Measurements from ENCODE around the gene C10orf95. TPM values are rescaled to one million over a fixed set of nuclear protein-coding genes. Genes with fewer than 3 reads are reported as not detected.

C10orf95 gene
- total RNA-seq, 1 donor from 2014 or later: 0.20 TPM

- Histone ChIP-seq H3K27ac (ENCODE audit: low read depth, low read length) (no peak overlapping the region), H3K9ac (ENCODE audit: low read length) (no peak overlapping the region), H3K4me2 (ENCODE audit: low read length) (no peak overlapping the region), H3K4me3 (ENCODE audit: insufficient read depth, low read depth, low read length) (no peak overlapping the region), H3K9me3 (ENCODE audit: insufficient read depth, low read depth, low read length) (no peaks in the 10 kb centered on the region), H3K36me3 (ENCODE audit: insufficient read depth, low read length) (no peaks in the 10 kb centered on the region), H2AFZ (ENCODE audit: low read depth, low read length) (no peak overlapping the region), H3K27me3 (ENCODE audit: insufficient read depth, low read length) (peaks cover 8% of the 10 kb centered on the region), H3K79me2 (ENCODE audit: insufficient read depth, low read length) (no peaks in the 10 kb centered on the region), H3K4me1 (ENCODE audit: insufficient read depth, low read length) (peaks cover 12% of the 10 kb centered on the region), H4K20me1 (ENCODE audit: insufficient read depth, low read length) (peaks cover 21% of the 10 kb centered on the region)
- no peak for DNase-seq (ENCODE audit: low read depth)
- Mint-ChIP-seq H3K36me3 (ENCODE audit: low read depth, unreplicated experiment) (peaks cover 4% of the 10 kb centered on the region), H3K9me3 (ENCODE audit: unreplicated experiment) (no peaks in the 10 kb centered on the region), H3K27me3 (ENCODE audit: low read depth, unreplicated experiment) (peaks cover 10% of the 10 kb centered on the region), H3K4me1 (ENCODE audit: low read depth, unreplicated experiment) (peaks cover 19% of the 10 kb centered on the region), H3K4me3 (ENCODE audit: unreplicated experiment) (no peak overlapping the region), H3K27ac (ENCODE audit: unreplicated experiment) (no peak overlapping the region)
- TF ChIP-seq EZH2 (IDR thresholded peaks at IDR 0.05; ENCODE audit: insufficient read depth, low read length) (no peak), CTCF (IDR thresholded peaks at IDR 0.05; ENCODE audit: insufficient read depth, low read depth, low read length) (no peak)
- FAIRE-seq: no peak
These were observed 46.2 kb downstream of the C10orf95 start for GRCh38 chr10:102405108-102405571.

- no peaks in the 10 kb centered on the region for H3K9me3 Mint-ChIP-seq (ENCODE audit: unreplicated experiment)
- H3K79me2 ChIP-seq (ENCODE audit: insufficient read depth, low read length): no peaks in the 10 kb centered on the region
- H3K4me2 ChIP-seq (ENCODE audit: low read length): no peak overlapping the region
- H4K20me1 ChIP-seq (ENCODE audit: insufficient read depth, low read length): peaks cover 21% of the 10 kb centered on the region
- H3K4me3 Mint-ChIP-seq (ENCODE audit: unreplicated experiment): no peak overlapping the region
- H3K27ac Mint-ChIP-seq (ENCODE audit: unreplicated experiment): no peak overlapping the region
- DNase-seq (ENCODE audit: low read depth): no peak
- no peaks in the 10 kb centered on the region for H3K9me3 ChIP-seq (ENCODE audit: insufficient read depth, low read depth, low read length)
- H3K27ac ChIP-seq (ENCODE audit: low read depth, low read length): no peak overlapping the region
- no peak overlapping the region for H2AFZ ChIP-seq (ENCODE audit: low read depth, low read length)
- TF ChIP-seq CTCF (IDR thresholded peaks at IDR 0.05; ENCODE audit: insufficient read depth, low read depth, low read length): no peak
- TF ChIP-seq EZH2 (IDR thresholded peaks at IDR 0.05; ENCODE audit: insufficient read depth, low read length): no peak
- peaks cover 3% of the 10 kb centered on the region for H3K36me3 Mint-ChIP-seq (ENCODE audit: low read depth, unreplicated experiment)
- no peak overlapping the region for H3K4me3 ChIP-seq (ENCODE audit: insufficient read depth, low read depth, low read length)
- H3K27me3 Mint-ChIP-seq (ENCODE audit: low read depth, unreplicated experiment): peaks cover 5% of the 10 kb centered on the region
- H3K9ac ChIP-seq (ENCODE audit: low read length): no peak overlapping the region
- peaks cover 2% of the 10 kb centered on the region for H3K27me3 ChIP-seq (ENCODE audit: insufficient read depth, low read length)
- H3K4me1 Mint-ChIP-seq (ENCODE audit: low read depth, unreplicated experiment): peaks cover 17% of the 10 kb centered on the region
- FAIRE-seq: no peak
- H3K36me3 ChIP-seq (ENCODE audit: insufficient read depth, low read length): no peaks in the 10 kb centered on the region
- H3K4me1 ChIP-seq (ENCODE audit: insufficient read depth, low read length): peaks cover 18% of the 10 kb centered on the region
These were observed 46.8 kb downstream of the C10orf95 start for GRCh38 chr10:102404361-102405107.

- H4K20me1 ChIP-seq (ENCODE audit: insufficient read depth, low read length): peaks cover 17% of the 10 kb centered on the region
- peaks cover 19% of the 10 kb centered on the region for H3K4me1 Mint-ChIP-seq (ENCODE audit: low read depth, unreplicated experiment)
- no peak for FAIRE-seq
These were observed 48.2 kb downstream of the C10orf95 start for GRCh38 chr10:102403115-102403514.

More at GRCh38 chr10:102403115-102403514, 48.2 kb downstream of the C10orf95 start:
- Histone ChIP-seq H3K27me3 (ENCODE audit: insufficient read depth, low read length) (no peaks in the 10 kb centered on the region), H2AFZ (ENCODE audit: low read depth, low read length) (no peak overlapping the region), H3K36me3 (ENCODE audit: insufficient read depth, low read length) (no peaks in the 10 kb centered on the region), H3K79me2 (ENCODE audit: insufficient read depth, low read length) (no peaks in the 10 kb centered on the region), H3K4me3 (ENCODE audit: insufficient read depth, low read depth, low read length) (no peak overlapping the region), H3K4me2 (ENCODE audit: low read length) (no peak overlapping the region), H3K27ac (ENCODE audit: low read depth, low read length) (no peak overlapping the region), H3K9me3 (ENCODE audit: insufficient read depth, low read depth, low read length) (no peaks in the 10 kb centered on the region), H3K4me1 (ENCODE audit: insufficient read depth, low read length) (peaks cover 20% of the 10 kb centered on the region), H3K9ac (ENCODE audit: low read length) (no peak overlapping the region)
- Mint-ChIP-seq H3K27me3 (ENCODE audit: low read depth, unreplicated experiment) (peaks cover under 1% of the 10 kb centered on the region), H3K36me3 (ENCODE audit: low read depth, unreplicated experiment) (peaks cover 6% of the 10 kb centered on the region), H3K27ac (ENCODE audit: unreplicated experiment) (no peak overlapping the region), H3K9me3 (ENCODE audit: unreplicated experiment) (no peaks in the 10 kb centered on the region), H3K4me3 (ENCODE audit: unreplicated experiment) (no peak overlapping the region)
- no peak for DNase-seq (ENCODE audit: low read depth)
- TF ChIP-seq EZH2 (IDR thresholded peaks at IDR 0.05; ENCODE audit: insufficient read depth, low read length) (no peak), CTCF (IDR thresholded peaks at IDR 0.05; ENCODE audit: insufficient read depth, low read depth, low read length) (no peak)
